HL-60/S4 treated with retinoic acid at 250 ng/mL for 4 days and 3 days (cell line): ENCODE measurements around the gene TAPBP.

ENCODE experiments used
- in situ Hi-C: fragments of 300-500 bp; cut with MboI; formaldehyde crosslinking; loops from 2 replicates; pipeline ENCODE4 v1.7.0; 2022; ENCODE audit warnings: low sequenced_read_pairs

TAPBP gene

DNA sequence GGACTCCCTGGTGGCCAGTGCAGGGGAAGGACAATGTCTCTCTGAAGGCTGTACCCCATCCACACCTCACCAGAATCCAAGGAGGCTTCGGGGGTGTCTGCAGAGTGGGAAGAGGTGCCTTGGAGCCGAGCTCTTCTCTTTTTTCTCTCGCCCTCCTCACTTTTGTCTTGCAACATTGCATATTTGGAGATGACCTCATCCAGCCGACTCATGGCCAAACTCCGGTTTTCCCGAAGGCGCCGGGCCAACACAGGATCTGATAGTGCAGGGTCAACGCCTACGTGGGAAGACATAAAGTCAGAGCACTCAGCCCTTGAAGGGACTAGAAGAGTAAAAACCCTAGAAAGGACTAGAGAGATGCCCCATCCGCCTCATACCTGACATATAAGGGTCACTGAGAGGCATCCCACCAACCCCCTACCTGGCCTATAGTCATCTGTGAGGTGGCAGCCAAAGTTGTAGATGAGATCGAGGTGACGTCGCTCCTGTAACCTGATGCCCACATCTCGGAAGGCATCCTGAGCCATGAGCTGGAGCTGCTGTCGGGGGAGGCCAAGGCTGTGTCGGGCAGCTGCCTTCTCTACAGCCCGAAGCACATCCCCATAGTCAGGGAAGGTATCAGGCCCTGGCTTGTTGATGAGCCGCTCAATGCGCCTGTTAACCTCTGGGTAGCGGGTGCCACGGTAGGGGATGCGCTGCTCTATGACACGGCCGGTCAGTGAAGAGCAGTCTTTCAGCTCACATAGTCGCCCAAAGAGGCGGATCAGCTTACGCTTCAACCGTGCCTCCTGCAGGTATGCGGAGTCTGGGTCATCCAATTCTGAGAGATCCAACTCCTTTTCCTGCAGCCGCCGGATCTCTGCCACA, 6.7 kb upstream of the TAPBP start:
- in situ Hi-C loops, result no loop called here

DNA sequence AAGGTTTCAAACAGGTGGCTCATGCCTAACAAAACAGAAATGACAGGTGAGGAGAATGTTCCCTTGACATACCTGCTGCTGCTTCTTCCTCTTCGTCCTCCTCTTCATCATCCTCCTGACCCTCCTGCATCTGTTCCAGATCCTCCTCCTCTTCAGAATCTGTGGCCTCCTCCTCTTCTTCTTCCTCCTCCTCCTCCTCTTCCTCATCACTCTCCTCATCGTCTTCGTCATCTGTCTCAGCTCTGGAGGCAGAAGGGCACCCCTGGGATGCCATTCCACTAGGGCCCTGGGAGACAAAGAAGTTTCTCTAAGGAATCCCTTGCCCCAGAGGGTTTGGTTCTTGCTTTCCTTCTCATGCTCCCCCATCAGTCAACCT, 6.0 kb upstream of the TAPBP start:
- in situ Hi-C loops, result no loop called here

DNA sequence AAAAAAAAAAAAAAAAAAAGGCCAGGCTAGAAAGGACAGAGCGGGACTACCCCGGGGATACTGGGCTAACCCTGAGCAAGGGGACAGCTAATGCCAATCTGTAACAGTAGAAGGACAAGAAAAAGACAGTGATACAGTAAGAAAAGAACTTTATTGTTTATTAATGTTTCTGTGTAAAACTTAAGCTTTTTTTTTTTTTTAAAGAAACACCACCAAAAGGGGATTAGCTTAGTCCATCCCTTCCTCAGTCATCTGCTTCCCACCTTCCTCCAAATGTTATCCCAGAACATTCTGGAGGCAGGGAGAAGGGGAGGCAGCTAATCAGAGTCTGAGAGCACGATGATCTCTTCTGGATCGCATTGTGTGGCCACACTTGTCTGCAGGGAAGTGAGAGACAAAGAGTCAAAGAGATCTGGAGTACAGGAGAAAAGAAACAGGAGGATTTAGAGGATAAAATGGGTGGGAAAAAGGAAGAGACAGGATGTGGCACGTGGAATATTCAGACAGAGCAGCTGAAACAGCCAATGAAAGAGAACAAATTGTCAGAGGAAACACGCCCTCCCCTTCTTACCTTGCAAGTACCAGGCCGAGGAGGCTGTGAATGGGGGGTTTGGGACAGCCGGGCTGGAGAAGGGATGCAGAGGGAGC, 4.7 kb upstream of the TAPBP start:
- in situ Hi-C loops, result no loop called here

DNA sequence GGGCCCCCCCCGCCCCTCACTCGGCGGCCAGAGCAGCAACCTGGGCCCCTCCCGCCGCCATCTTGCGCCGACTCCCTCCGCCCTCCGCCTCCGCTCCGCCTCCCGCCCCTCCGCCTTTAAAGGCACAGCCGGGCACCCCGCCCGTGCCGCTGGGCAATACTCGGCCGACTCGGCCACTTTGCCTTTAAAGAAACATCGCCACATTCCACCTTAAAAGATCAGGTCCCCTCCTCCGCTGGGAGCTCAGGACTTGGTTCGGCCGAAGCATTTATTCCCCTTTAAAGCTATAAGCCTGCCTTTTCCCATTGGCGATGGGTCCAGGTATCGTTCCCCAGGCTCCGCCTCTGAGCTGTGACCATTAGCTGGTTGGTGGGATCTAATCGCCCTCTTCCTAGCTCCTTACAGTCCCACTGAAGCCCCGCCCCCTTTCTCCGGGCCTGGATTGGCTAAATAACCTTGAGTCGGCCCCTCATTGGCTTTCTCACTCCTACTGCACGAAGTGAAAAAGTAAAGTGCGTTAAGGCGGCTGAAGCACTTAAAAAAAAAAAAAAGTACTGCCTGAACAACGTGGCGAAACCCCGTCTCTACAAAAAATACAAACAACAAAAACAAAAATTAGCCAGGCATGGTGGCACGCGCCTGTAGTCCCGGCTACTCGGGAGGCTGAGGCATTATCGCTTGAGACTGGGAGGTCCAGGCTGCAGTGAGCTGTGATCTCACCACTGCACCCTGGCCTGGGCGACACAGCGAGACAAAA, 4.0 kb upstream of the TAPBP start, which contains the start of gene ZBTB22:
ZBTB22 (minus strand) TSS at position 76 of the 757 bp plus-strand sequence. CDS start 828 bp downstream, outside the sequence.
- in situ Hi-C loops, result no loop called here

DNA sequence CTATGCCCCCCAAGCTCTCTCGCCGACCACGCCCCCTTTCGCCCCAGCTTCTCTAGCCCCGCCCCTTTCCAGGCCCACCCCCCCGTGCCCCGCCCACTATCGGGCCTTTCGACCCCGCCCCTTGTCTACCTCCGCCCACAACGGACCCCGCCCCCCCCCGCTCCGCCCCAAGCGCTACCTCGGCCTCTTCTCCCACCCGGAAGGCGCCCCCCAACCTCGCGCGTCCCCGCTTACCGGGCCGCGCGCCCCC, 3.5 kb upstream of the TAPBP start:
- in situ Hi-C loops, result no loop called here

DNA sequence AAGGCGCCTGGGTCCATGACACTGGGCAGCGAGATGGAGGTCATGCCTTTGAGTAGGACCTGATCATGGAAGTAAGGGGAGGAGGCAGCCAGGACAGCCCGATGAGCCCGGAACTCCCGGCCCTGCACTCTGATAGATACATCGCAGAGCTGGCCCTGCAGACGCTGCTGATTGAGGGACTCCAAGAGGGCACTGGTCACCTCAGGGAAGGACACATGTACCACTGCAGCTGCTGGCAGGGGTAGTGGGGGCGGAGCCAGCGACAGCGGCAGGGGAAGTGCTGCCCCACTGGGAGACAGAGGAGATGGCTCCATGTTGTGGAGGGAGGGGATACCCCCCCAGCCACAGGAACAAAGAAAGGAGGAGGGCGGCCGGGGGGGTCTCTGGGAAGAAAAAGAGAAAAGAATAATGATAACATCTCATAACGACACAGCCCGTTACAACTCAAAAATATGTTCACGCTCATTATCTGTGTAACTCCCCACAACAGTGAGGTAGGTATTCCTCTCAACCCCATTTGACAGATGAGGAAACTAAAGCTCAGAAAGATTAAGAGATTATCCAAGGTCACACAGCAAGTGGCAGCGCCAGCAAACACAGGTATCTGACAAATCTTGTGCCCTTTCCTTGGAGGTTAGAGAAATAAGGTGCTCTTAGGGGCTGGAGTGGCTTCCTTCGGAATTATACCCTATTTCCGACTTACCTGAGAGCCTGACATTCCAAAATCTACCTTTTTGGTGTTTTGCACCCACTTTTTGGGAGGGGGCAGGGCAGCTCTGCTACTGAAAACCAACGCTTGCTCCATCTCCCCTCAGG, 2.9 kb upstream of the TAPBP start:
- in situ Hi-C loops, result no loop called here

DNA sequence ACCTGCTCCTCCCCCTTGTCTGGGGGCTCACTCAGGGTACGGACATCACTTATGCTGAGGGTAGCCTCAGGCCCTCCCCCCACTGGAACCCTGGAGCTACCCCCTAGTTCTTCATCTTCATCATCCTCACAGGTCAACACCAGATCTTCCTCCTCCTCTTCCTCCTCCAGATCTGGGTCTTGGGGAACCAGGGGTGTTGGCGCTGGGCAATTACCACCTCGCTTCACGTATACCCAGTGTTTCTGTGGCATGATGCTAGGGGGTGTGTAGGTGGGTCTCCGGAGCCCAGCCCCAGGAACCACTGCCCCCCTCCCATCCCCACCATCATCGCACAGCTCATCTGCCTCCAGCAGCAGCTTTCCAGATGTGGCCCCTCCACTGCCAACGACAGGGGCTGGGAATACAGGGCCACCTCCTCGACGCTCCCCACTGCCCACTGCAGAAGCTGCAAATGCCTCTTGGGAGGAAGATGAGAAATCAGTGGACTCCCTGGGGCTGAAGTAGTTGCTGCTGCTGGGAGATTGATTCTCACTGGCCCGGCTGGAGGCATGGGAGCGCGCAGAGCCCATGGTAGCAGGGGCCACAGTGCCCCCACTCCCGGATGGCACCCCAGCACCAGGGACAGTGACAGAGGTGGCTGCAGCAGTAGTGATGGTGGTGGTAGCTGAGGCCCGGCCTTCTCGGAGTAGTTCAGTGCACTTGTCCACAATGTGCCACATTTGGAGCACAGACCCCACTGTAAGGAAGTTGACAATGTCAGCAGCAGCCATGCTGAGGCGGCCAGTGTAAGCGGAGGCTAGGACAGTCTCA, 2.1 kb upstream of the TAPBP start:
- in situ Hi-C loops, result no loop called here

DNA sequence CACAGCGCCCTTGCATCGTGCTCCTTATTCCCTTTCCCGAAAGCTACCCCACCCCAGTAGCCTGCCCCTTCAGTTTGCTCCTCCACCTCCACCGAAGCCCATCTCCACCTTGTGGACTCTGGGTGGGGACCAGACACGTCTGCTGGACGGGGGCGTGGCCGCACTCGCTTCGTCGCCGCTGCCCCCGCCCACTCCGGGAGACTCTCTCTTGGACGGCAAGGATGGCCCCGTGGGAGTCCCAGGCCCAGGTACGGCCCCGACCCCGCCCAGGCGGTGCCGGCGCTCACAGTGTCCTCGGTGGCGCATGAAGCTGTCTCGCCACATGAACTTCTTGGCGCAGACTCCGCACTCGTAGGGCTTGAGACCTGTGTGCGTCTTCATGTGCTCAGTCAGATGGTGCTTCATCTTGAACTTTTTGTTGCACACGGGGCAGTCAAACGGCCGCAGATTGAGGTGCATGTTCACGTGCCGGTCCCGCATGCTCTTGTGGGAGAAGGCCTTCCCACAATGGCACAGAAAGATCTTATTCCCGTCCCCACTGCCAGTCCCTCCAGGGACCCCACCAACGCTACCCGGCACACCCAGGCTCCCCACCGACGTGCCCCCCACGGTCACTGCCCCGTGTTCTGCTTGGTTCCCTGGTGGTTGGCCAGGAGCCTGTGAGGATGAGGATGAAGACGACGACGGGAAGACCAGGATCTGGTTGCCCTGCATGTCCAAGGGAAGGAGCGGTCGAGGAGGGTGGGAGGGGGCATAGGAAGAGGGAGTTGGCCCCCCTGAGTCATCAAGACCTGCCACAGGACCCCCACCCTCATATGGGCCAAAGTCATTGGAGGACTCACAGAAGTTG, 1.3 kb upstream of the TAPBP start:
- in situ Hi-C loops, result no loop called here

DNA sequence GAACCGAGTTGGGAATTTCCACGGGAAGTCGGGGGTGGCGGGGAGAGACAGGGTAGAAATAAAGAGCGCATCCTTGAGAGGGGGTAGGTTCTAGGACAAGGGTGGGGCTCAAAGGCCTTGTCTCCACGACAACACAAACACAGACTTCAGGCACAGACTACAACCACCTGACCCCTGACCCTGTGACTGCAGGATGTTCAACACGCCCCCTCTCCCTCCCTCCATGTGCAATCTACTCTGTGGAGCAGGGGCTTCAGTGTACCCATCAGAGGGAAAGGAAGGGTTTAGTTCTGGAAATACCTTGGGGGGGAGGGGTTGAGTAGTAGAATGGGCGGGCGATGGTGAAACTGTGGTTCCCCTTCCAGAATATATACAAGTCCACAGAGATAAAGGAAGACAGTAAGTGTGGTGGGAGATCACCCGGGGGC, 651 bp upstream of the TAPBP start:
- in situ Hi-C loops, result no loop called here

DNA sequence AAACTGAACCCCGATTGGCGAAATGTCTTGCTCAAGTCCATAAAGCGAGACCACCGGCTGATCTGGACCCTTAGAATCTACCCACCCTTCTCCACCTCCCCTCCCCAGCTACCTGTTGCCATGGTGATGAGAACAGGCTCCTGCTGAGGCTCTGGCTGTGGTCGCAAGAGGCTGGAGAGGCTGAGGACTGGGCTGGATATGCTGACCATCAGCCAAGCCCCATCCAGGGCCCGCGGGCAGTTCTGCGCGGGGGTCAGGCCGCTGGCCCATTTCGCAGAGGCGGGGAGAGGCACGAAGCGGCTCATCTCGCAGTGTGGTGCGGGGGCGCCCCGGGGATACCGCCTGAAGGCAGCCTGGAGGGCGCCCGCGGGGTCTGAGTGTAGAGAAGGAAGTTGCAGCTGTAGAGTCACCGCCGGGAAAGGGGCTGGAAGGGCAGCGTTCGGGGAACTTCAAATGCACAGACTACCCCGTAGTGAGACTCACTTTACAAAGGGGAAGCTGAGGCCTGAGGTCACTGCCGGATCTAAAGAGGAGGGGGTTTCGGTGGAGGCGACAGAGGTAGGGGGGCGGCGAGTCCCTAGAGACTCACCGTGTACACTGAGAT, 671 bp downstream of the TAPBP start:
- in situ Hi-C loops, result no loop called here

DNA sequence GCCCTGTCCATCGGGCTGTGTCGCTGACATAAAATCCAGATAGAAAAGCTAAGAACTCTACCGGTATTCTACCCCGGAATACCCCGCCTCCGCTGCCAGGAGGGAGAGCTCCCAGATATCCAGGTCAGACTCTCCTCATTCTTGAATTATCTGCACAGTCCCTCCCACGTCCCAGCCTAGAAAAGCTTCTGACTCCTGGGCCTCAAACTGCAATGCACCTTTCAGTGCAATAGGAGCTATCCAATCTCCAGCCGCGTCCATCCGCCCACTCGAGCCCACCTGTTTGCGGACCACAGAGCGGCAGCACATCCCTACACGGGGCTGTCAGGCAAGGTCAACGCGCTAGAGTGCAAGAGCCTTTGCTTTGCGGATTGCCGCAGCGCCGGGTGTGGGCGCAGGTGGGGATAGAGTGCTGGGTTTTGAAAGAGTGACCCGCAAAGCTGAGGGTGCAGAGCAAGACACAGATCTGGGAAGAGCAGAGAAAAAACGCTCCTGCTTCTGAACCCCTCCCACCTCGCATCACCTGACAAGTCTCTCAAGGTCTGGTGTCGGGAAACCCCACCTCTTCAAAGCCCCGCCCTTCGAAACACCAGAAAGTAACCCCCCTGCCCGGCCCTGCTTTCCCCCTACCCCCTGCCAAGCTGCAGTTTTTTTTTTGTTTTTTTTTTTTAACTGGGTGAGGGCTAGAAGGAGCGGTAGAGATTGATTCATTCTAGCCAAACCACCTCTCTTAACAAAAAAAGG, 1.3 kb downstream of the TAPBP start:
- in situ Hi-C loops, result no loop called here

DNA sequence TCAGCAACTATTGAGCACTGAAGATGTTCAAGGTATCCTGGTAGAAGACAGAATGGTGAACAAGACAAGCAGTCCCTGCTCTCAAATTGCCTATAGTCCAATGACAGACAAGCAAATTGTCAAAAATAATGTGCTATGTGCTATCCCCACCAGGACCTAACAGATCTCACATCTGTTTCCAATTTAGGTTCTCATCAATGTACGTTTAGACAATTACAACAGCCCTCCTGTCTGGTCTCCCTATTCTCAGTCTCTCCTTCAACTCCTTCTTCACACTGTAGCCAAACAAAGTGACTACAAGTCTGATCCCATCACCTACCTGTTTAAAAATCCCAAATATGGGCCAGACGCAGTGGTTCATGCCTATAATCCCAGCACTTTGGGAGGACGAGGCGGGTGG, 7.5 kb downstream of the TAPBP start:
- in situ Hi-C loops, result no loop called here

DNA sequence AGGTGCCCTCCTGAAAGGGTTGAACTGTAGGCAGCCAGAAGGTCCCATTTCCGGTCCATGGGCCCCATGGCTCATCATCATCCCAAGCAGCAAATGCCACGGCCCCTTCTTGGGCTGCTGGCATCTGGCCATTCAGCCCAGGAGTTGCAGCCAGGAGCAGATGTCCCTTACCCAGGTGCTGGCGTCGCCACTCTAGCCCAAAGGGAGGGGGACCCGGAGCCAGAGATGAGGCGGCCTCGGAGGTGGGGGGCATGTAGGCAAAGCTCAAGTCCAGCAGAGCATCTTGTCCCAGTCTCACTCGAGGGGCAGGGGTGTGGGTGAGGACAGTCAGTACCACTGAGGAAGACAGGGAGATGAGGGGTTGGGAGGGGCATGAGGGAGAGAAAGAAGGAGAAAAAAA, 8.8 kb downstream of the TAPBP start:
- in situ Hi-C loops, result no loop called here

DNA sequence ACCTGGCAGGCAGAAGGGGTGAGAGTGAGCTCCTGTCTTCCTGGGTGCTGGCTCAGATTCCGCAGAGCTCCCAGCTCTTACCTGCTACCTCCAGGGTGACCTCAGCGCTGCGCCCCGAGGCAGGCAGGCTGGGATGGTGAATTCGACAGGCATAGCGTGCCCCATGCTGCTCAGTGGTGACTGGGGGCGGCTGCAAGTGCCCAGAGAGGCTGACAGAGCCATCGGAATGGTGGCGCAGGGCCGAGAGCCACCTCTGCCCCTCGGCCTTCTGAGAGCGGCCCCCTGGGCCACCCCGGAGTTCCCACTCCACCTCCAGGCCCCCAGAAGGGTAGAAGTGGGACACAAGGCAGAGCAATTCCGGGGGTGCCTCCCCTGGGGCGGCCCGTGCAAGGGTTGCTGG, 9.7 kb downstream of the TAPBP start:
- in situ Hi-C loops, result no loop called here

DNA sequence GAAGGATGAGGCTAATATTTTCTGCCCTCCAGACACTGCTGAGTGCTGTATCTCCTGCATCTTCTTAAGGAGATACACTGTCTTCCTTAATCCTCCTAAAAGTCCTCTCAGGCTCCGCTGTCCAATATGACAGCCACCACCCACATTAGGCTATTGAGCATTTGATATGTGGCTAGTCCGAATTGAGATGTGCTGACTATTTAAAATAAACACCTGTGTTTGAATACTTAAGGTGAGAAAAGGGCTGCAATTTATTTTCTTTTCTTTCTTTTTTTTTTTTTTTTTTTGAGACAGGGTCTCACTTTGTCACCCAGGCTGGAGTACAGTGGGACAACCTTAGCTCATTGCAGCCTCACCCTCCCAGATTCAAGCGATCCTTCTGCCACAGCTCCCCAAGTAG, 12.0 kb downstream of the TAPBP start:
- in situ Hi-C loops, result no loop called here

DNA sequence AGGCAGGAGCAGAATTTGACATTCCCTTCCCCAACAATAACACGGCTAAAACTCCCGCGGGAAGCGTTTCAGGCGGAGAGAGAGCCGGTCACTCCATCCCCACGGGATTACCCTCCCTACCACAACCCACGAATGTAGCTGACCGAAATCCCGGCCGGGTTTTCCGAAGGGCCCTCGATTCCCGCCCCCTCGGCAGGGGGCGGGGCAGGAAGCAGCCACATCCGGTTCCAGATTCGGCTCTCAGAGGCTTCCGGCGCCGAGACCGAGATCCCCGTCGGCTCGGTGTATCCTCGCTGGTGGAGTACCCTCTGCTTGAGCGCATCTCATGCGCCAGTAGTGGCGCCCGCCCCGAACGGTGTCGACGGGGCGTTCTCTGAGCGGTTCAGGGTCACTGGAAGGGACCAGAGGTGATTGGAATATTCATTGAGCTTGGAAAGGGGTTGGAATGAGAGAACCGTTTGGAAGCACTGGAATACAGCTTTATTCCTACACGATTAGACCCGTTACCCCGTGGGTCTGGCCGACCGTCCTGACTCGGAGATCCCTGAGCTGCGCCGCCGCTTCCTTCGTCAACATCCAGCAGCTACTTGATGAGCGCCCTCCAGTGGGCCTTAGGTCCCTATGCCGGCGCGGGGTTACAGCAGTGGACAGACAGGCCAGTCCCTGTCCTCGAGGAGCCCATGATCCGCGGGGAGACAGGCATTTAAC, 14.5 kb downstream of the TAPBP start:
- in situ Hi-C loops, result no loop called here

DNA sequence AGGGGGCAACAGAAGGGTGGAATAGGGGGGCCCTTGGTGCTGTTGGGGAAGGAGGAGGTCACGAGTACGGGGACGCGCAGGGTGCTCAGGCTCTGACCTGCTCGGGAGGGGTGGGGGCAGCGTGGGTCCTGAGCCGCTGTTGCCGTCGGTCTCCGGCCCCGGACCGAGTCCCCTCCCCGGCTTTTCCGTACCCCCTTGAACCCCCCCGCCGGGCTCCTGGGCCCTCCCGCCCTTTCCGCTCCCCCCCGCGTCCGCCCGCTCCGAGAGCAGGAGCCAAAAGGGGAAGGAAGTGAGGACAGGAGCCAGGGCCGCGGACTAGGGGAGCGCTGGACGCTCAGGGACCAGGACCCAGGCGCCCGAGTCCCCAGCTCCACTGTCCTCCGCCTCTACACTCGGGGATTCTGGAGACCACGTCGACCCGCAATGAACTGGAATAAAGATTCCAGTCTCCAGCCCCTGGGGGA, 15.1 kb downstream of the TAPBP start, which contains the start of gene RGL2:
RGL2 (minus strand) TSS at position 170 of the 464 bp plus-strand sequence. CDS start 332 bp downstream, outside the sequence.
- in situ Hi-C loops, result no loop called here
